Stromal cell of bone marrow (primary cell): Measurements from ENCODE around the gene GNAQ.
"Not testable (repeated sequence)": the region's sequence is repeated elsewhere in the genome, so short reads cannot be mapped to it uniquely, and the experiment has no call there.

Experiments
- DNase-seq: peaks from one replicate; pipeline ENCODE4 v3.0.0-alpha.2; 2012; ENCODE audit warnings: low read depth

Gene GNAQ

DNA sequence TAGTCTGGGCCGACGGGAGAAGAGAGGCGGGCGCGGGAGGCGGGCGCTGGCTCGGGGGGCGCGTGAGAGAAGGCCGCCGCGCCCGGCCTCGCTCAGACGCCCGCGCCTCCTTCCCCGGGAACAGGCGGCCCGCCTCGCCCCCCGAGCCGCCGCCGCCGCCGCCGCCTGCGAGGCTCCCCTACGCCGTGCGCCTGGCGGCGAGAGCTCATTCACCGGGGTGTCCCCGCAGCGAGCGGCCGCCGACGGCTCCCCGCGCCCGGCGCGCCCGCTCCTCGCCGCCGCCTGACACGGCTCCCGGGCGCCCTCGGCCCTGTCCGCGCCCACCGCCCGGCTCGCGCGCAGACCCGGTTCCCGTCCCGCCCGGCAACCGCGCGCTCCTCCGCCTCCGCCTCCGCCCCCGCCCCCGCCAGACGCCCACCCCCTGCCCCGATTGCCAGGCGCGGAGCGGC lies at the start of gene GNAQ:
GNAQ (minus strand) TSS at position 368 of the 449 bp plus-strand sequence. CDS start 576 bp downstream, outside the sequence.
- DNase-seq = no peak

DNA sequence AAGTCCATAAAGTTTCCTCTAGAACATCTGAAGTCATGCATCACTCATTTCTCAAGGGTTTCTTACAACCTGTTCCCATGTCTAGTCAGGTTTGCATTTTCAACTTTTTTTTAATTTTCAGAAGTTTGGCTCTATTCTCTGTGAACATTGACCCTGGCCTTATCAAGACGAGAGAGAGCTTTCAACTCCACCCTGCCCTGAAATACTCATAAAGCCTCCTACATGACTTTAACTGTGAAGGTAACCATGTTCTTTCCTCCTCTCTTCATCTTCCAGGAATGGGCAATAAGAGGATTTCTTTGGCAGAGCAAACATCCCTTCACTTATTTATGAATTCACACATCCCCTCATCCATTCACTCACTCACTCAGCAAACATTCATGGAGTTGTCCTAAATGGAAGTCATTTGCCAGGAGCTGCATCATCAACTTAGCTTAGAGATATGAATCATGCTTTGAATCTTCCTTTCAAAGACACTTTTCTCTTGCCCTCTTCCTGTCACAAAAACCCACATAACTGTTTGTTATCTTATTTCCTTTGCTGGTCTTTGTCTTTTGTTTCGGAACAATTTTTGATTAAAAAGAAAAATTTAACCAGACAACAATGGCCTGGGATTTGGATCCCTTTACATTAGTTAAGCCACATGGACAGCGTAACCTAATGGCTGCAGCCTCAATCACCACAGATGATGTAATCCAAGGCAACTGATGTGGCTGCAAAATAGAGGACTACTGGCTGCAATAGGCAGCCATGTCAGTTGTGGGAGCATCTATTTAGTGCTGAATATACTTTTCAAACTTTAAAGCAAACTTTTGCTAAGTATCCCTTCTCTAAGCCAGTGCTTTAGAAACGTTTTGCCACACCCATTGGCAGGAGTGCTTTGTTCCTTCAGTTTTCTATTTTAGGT lies 43.0 kb upstream of the GNAQ start:
- DNase-seq = peak; percentile 19

DNA sequence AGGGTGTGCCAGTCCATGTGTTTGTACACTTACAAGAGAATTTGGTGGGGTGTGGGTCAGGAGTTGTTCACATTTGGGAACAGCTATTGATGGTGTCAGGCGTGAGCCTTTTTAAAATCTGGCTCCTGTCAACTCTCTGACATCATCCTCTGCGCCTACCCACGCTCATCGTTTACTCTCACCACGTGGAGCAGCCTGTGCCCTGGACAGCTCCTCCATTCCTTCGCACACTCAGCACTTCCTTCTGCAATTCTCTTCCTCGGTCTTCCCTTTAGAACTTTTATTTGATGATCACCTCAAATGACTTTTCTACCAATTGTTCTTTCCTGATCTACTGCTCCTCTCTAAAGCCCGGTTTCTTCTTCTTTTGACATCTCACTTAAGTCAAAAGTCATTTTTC lies 42.1 kb upstream of the GNAQ start:
- no peak for DNase-seq

DNA sequence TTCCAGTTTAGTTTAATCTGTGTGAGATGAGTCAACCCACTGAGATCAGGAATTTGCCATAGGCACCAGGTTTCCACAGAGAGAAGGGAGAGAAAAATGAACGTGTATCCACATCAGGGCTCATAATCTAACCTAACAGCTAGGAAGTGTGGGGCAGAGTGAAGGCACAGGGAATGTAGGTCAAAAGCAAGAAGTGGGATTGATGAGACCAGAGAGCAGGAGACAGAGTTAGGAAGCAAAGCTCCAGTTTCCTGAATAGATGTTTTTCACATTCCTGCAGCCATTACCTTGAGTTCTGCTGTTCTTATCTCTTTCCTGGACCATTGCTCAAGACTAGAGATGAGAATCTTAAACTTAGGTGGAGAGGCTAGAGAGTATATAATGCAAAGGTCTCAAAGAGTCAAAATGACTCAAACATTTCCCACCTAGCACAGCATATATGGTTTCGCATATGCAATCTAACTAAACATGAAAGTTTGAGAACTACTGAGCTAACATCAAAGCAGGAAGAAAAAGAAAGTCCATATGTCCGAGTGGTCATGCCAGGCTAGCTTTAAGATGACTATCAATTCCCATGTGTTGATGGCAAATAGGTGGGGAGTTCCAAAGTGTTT lies 41.1 kb upstream of the GNAQ start:
- no peak for DNase-seq

DNA sequence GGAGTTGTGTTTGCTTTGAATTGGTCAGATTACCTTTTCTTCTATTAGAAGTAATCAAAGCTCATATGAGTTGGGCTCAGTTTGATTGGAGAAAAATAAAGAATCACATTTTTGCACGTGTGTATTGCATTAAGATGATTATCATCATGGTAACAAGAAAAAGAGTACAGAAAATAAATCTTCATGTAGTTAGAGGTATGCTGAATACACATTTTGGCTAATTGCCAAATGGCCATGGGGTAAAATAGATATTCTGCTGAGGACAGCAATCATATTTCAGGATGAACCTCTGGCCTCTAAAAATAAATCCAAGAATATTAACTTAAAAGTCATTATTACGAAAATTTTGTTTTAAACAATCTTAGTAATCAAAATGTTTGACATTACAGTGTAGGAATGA lies 38.9 kb upstream of the GNAQ start:
- no peak for DNase-seq

DNA sequence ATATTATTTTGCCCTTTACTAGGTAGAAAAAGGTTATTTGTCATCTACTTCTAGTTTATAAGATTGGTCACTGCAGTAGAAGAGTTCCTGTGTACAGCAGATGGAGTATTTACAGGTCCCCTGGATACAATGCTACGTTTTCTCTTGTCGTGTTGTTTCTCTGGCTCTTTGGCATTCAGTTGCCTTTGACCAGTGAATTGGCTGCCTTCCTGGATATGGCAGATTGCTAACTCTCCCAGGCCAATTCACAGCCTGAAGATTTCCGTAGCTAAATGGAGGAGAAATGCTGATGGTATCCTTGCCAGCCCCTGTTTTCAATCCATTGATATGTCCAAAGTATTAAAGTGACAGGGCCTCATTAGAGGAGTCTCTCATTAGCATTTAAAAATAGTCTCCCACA lies 32.5 kb upstream of the GNAQ start:
- peak; percentile 25 for DNase-seq

DNA sequence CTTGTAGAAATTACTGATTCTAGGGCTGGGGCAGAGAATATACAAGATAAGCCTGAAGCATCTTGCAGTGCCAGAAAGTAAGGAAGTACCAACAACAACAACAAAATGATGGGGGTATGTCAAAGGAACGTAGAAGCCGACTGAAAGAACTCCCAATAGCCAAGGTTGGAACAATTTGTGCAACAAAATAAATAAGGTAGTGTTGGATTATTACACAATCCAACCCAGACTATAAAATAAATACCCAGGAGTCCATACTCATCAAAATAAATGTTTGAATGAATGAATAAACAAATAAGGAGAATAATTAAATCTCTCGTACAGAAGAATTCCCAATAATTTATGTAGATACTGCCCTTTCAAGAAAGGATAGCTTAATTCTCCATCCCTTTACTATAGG lies 31.1 kb upstream of the GNAQ start:
- no peak for DNase-seq

DNA sequence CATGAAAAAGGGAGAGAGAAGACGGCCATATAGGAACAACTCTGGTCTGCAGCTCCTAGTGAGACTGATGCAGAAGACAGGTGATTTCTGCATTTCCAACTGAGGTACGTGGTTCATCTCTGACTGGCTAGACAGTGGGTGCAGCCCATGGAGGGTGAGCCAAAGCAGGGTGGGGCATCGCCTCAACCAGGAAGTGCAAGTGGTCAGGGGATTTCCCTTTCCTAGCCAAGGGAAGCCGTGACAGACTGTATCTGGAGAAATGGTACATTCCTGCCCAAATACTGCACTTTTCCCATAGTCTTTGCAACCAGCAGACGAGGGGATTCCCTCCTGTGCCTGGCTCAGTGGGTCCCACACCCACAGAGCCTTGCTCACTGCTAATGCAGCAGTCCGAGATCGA lies 22.6 kb upstream of the GNAQ start:
- not testable (repeated sequence) for DNase-seq

DNA sequence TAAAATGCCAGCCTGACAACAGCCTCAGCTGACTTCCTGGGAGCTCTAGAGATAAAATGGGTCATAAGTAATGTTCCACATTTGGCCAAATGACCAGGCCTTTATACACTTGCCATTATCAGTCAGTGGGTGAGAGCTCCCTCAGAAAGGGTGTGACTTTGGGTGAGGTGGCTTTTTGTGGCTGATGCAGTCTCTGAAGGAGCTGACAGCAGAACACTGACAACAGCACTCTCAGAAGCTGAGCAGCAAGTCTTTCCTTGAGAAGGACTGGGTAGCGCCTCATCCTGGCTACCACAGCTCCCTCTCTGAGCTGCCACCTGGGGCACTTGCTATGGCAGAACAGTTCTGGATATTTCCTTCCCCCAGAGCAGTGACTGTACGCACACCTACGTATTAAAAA lies 22.0 kb upstream of the GNAQ start:
- DNase-seq = no peak

DNA sequence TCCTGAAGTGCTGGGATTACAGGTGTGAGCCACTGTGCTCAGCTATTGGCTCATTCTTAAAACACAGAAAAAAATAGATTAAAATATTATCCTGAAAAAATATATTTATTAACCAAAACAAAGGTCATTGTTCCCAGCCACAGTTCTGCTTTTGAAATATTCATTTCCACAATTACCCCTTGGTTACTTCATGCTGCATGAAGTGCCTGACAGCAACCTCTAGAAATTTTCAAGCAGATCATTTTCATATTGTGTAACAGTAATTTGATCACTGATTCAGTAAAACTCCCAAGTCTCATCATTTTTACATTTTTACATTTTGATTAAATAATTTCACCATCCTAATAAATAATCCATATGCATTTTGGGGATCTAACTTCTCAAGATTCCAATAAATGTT lies 18.8 kb upstream of the GNAQ start:
- no peak for DNase-seq

DNA sequence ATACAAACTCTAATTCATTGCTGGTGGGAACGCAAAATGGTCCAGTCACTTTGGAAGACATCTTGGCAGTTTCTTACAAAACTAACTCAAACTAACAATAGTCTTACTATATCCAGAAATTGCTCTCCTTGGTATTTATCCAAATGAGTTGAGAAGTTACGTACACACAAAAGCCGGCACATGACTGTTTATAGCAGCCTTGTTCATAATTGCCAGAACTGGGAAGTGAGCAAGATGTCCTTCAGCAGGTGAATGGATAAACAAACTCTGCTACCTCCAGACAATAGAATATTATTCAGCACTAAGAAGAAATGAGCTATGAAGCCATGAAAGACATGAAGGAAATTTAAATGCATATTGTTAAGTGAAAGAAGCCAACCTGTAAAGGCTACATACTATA lies 17.9 kb upstream of the GNAQ start:
- DNase-seq = no peak

DNA sequence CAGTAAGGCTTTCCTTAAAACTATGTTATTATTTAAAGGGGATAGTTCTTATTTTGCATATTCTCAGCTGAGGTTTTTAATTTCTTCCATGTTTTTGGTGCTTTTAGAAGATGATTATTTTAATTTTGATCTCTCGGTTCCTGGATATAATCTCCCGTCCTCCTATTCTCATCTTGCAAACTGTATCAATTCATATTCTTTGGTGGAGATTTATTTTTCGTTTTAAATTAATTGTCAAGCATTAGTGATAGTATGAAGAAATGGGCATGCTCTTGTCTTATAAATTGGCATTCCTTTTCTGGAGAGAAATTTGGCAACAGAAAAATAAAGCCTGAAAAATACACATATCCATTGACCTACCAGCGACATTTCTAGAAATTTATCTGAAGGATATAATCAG lies 15.5 kb upstream of the GNAQ start:
- no peak for DNase-seq

DNA sequence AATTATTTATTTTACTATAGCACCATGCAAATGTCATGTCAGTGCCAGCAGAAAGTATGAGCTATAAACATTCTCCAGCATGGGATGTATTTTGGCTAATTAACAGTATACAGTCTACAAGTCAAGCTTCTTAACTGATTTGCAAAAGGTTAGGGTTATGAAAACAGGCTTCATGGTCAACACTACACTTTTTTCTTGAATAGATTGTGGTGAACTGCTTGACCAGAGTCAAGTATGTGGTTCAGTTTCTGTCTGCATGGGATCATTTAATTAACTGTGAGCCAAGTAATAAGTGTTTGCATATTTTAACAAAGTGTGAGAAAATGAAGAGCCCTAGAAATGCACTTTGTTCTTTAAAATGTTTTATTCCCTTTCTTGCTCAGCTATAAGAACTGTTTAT lies 14.5 kb upstream of the GNAQ start:
- DNase-seq = no peak

DNA sequence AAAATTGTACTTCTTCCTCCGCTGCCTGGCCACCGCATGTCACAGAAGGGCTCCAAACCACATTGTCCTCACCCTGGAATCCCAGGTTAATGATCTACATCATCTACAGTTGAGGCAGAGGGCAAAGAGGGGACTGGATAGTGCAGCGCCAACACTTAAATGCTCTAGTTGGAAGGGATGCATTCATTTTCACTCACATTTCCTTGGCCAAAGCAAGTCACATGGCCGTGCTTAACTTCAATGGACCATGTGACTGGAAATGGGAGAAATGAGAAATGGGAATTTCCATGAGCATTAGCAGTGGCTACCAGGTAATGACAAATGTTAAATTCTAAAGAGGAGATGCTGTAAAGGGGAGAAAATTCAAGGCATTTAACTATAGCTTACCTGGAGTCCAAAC lies 13.3 kb upstream of the GNAQ start:
- DNase-seq = no peak

DNA sequence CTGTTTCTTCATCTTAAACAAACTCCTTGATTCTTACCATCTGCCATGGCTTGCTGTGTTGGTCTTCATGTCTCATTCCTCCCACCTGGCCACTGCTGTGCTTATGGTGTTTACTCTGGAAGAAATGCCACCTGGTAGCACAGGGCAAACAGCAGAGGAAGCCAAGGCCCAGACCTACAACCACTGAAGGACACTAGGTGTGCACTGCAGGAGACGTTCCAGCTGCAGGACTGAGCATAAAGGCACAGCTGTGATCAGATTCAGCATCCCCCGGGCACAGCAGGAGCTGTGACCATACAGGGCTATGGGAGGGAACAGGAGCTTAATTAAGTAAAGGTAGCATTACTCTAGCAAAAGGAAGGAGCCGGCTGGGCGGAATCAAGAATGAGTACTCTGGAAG lies 12.6 kb upstream of the GNAQ start:
- DNase-seq = no peak

DNA sequence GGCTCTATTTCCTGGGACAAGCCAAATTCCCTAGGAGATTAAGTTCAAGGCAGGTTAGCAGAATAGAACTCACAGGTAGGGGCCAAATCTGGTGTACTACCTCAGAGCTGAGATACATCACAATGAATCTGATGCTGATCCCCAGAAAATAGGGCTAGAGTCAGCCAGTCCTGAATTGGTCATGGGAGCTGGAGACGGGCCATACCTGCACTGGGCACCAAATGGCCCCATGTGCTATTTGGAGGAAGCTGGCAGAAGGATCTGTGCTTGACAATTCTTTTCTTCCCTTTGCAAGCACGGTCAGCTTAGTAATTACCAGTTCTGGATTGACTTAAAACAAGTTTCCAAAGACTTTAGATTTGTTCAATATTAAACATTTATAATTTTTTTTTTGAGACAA lies 10.4 kb upstream of the GNAQ start:
- no peak for DNase-seq

DNA sequence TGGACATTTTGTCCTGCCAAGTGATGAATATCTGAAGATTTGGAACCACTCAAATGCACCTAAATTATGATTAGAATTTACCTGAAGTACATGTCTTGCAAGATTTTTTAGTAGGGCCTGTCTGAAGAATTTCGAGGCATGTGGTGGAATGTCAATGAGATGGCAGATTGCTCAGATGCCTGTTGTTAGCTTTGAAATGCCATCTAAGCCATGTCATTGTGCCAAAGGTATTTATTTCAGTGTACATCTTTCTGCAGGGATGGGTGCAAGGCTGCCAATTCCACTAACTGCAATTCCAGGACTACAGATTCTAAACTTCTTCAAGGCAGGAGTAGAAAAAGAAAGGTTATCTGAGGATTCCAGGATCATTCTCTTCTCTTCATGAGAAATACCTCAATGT lies 9.1 kb upstream of the GNAQ start:
- no peak for DNase-seq

DNA sequence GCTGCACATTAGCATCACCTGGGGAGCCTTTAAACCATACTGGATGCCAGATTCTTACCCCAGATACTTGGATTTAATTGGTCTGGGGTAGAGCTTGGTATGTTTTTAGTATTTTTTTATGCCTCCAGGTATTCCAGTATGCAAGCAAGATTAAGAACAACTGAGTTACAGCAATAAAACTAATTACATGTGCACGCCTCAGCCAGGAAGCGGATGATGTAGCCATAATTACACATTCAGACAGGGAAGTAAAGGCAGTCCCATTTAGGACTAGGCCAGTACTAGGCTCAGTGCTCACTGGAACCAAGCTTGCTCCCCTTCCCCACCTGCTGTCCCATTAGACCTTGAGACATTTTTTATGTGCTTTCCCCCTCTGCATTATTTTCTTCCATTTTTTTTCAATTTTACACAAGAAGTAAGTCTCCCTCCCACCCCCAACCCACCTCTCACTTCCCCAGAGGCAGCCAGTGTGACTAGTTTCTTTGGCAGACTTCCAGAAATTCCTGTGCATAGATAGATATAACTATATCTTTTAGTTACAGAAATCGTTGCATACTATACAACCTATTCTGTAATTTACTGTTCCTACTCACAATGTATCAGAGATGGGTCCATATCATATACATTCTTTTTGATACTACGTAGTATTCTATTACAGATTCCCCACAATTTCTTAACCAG lies 7.1 kb upstream of the GNAQ start:
- DNase-seq = no peak

DNA sequence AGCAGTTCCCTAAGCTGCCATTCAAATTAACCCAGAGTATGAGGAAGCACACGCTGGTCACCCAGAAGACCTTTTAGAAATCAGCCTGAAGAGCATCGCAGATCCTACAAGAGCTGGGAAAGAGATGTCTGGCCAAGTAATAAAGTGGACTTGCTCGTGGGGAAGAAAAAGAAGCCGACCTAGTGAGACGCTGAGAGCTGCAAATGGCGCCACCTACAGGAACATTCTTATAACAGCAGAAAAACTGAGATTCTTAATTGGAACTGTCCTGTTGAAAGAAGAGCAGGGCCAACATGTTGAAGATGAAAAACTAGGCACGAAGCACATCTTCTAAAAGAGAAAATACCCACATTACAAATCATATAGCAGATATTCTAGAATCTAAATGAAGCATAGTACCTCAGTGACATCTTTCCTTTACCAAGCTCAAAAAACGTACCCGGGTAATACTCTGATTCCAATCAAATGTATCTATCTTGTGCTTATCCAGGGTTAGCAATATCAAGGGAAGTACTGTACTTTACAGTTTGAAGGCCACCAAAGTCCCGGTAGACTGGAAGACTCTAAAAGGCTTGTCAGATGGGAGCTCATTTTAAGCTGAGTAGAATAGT lies 3.9 kb upstream of the GNAQ start:
- peak; percentile 65 for DNase-seq

DNA sequence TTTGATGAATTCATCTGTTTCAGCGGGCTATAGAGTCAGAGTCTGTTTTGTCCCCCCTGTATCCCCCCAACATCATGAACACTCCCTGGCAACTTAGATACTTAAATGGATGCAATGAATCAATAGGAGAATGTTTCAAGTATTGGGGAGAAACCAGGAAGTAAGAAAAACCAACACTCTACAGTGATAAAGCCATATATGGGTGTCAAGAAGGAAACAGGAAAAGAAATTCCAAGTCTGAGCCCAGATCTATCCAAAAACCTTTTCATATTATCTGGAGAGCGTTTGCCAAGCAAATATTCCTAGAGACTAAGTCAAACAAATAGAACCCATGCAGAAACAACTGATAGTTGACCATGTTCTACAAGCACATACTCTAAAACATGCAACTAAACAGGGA lies 2.3 kb upstream of the GNAQ start:
- no peak for DNase-seq

DNA sequence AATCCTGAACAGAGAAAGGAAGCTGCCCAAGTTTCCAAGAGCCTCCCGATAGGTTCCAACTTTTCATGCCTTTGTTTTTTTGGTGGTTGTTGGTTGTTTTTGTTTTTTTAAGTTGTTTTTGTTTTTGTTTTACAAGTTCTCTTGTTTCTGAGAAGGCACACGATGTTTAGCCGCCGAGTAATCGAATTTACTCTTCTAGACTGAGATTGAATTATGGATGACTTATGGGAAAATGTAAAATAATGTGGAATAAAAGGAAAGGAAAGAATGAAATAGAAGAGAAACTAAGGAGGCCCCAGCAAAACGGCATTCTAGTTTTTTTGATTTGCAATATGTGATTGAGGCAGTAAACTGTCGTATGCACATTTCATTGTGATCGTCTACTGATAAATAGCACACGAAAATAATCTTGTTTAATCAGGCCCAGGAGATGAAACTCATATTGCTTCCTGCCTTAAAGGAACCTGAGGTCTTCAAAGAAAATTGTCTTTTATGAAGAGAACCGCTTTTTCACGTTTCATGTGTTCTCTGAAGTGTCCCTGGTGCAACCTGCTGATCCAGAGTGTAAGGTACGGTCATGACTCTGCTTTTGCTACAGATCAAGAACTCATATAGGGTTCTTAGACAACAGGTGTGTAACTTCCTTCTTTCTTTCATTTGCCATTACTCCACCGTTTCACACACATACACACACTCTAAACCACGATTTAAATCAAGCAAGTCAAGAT lies 1.3 kb upstream of the GNAQ start:
- DNase-seq = no peak
